GM19324 (cell line): ENCODE results near the gene EYS.
"Not testable (repeated sequence)": the region's sequence is repeated elsewhere in the genome, so short reads cannot be mapped to it uniquely, and the experiment has no call there.

ENCODE experiments used
- ATAC-seq: cut with Tn5 transposase; IDR thresholded peaks from one replicate; pipeline ENCODE4 v1.9.1; 2021; ENCODE audit warnings: mild to moderate bottlenecking, moderate library complexity; ENCODE audit not compliant: unreplicated experiment, low FRiP score

The EYS gene

DNA sequence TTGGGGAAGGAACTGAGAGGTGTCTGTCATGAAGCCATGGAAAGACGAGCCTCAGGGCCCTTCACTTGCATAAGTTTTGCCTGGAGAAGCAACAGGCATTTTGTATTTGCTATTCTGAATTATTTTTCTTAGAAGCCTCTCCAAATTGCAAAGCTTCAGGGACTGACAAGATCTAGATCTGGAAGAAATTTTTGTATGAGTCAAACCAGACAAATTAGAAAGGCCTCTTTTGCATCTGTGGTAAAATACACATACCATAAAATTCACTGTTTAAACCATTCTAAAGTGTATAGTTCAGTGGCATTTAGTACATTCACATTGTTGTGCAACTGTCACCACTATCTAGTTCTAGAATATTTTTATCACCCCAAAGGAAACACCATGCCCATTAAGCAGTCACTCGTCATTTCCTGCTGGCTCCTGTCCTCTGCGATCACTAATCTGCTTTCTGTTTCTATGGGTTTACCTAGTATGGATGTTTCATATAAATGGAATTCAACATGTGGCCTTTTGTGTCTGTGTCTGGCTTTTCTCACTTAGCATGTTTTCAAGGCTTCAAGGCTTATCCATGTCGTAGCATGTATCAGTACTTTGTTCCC lies 1802.3 kb downstream of the EYS start:
- no peak for ATAC-seq

DNA sequence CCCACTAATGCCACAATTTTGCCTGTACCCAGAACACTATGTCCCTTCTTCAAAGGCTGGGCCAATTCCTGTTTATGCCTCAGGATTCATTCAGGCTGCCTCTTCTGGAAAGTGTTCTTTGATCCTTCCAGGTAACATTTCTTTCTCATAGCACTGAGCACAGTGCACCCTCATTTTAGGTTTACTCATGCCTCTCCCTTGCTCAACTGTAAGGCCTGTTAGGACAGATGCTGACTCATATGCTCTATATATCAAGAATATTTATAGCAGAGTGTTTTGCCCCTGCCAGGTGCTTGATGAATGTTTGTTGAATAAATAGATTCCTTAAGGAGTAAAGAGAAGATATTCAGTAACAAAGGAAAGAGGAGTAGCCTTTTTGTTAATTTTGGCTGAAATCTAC lies 1807.5 kb downstream of the EYS start:
- ATAC-seq = no peak

DNA sequence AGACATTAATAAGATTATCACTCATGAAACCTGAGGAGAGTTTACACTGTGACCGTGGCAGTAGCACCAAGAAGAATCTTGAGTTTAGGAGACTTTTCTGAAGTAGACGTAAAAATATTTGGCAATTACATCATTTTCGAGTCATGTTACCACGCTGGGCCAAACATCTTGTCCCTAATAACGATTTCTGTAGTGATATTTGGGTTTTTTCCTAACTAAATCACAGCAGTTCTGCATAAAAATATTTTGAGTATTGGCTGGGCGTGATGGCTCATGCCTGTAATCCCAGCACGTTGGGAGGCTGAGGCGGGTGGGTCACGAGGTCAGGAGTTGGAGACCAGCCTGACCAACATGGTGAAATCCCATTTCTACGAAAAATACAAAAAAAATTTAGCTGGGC lies 1809.1 kb downstream of the EYS start:
- no peak for ATAC-seq

DNA sequence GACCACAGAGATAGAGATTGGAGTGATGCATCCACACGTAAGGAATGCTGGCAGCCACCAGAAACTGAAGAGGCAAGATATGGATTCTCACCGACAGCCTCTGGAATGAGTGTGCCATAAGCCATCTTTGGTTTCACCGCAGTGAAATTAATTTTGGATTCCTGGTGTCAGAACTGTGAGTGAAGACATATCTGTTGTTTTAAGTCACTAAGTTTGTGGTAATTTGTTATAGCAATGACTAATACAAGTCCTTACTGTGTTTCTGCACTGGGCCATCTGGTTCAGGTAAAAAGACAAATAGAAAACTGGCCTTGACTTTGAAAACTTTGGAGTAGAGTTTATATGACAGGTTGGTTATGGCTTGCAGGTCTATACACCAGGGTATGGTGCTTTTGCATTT lies 1809.6 kb downstream of the EYS start:
- ATAC-seq = no peak

DNA sequence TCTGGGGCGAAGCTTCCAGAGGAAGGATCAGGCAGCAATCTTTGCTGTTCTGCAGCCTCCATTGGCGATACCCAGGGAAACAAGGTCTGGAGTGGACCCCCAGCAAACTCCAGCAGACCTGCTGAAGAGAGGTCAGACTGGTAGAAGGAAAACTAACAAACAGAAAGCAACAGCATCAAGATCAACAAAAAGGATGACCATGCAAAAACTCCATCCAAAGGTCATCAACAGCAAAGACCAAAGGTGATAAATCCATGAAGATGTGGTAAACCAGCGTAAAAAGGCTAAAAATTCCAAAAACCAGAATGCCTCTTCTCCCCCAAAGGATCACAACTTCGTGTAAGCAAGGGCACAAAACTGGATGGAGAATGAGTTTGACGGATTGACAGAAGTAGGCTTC lies 1818.6 kb downstream of the EYS start:
- ATAC-seq = no peak

DNA sequence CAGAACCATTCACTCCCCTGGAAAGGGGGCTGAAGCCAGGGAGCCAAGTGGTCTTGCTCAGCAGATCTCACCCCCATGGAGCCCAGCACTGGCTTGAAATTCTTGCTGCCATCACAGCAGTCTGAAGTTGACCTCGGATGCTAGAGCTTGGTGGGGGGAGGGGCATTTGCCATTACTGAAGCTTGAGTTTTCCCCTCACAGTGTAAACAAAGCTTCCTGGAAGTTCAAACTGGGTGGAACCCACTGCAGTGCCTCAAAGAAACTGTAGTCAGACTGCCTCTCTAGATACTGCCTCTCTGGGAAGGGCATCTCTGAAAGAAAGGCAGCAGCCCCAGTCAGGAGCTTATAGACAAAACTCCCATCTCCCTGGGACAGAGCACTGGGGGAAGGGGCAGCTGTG lies 1819.2 kb downstream of the EYS start:
- ATAC-seq = not testable (repeated sequence)

DNA sequence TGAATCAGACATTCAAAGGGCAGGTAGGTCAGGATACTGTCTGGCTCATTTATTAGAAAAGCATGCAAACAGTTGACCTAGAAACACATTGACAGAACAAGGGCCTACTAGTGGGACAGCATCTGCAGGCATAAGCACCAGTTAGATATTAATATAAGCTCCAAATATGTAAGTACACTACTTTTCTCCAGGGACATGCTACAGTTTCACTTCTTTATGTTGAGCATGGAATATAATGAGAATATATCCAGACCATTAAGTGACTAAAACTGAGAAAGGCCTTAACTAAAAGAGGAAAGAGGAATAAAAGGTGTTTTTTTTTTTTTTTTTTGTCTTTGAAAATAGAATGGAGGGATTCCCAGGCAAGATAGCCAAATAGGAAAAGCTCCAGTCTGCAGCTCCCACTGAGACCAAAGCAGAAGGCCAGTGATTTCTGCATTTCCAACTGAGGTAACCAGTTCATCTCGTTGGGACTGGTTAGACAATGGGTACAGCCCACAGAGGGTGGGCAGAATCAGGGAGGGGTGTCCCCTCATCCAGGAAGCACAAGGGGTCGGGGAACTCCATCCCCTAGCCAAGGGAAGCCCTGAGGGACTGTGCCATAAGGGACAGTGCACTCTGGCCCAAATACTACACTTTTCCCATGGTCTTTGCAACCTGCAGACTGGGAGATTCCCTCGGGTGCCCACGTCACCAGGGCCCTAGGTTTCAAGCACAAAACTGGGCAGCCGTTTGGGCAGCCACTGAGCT lies 1819.8 kb downstream of the EYS start:
- ATAC-seq = no peak

DNA sequence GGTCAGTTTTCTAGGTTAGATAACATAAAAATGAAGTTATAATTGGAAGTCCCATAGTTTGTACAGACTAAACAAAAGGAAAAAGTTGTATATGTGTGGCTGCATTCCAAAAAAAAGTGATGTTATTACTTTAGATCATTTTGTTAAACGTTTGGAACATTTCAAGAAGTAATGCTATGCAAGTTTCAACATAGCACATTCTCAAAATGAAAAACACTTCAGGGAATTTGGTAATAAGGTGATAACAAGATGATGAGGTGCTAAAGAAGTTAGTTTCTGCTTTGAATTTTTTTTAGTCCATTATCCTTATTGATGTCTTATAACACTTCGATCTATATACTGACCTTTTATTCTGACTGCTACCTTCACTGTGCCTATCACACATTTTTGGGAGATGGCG lies 1820.7 kb downstream of the EYS start:
- ATAC-seq = no peak

DNA sequence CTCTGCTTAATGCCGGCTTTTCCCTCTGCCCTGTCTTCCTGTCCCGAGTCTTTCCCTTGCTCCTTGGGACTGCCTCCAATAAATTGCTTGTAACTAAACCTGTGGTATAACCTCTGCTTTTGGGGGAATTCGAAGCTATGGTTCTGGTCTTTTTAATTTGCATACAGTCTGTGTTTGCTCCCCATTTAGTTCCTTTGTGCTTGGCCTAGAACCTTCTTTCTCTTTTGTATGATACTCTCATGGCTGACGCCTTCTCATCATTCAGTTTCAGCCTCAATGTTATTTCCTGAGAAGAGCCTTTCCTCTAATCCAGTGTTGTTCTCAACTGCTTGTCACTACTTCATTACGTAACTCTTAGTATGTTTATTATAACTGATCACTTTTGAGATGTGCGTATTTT lies 1823.4 kb downstream of the EYS start:
- ATAC-seq = peak; percentile 75

DNA sequence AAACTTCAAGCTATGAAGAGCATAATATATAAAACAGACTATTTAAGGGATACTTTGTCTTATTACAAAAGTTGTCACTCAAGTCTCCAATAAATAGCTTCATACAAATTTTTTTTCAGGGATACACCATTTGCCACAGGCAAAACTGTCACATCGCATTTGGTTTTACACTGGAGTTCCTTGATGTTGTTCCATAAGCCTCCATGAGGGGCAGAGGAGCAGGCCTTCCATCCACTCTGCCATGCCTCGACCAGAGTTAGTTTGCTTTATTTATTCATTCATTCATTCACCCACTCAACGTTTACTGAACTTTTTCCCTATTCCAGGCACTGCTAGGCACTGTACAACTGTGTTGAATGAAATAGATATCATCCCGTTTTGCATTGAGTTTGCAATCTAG lies 1824.8 kb downstream of the EYS start:
- ATAC-seq = no peak

DNA sequence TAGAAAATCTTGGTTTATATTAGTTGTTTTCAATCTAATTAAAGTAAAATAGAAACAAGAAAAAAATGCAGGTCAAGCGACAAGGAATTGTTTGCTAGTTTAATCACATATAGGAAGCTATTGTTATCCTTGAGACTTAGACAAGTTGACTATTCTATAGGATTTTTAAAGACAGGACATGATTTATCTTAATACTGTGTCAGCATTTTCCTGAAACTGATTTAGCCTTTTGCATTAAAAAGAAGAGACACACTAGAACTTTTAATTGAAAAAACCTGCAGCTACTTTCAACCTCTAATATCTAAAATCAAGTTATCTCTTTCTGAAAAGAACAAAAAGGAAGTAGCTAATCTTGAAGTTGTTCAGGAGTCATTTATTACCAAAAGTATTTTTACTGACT lies 1825.2 kb downstream of the EYS start:
- no peak for ATAC-seq

DNA sequence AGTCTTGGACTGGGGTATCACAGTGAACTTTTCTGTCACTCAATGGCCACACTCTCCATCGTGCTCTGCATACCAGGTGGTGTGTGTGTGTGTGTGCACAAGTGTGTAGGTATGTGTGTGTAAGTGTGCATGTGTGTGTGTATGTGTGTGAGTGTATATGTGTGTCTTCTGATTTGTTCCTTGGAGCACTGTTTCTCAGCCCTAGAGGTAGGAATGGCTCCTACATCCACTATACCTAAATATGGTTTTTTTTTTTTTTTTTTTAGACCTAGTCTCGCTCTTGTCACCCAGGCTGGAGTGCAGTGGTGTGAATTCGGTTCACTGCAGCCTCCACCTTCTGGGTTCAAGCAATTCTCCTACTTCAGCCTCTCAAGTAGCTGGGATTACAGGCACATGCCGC lies 1834.8 kb downstream of the EYS start:
- no peak for ATAC-seq

DNA sequence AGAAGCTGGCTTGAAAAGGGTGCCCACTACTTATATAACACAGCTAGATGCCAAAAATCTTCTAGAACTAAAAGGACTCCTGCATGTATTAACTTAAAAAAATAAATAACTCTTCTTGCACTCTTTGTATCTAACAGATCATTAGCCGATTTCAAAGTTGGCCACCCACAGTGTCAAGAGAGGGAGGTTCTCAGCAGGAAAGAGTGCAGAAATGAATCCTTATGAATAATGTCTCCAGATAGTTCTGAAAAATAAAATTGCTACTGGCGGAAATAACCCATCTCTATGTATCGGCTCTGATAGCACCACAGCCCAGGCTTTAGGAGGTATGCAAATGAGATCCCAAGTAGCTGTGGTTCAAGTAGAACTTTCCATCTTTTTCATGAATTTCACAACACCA lies 1838.7 kb downstream of the EYS start:
- ATAC-seq = no peak

DNA sequence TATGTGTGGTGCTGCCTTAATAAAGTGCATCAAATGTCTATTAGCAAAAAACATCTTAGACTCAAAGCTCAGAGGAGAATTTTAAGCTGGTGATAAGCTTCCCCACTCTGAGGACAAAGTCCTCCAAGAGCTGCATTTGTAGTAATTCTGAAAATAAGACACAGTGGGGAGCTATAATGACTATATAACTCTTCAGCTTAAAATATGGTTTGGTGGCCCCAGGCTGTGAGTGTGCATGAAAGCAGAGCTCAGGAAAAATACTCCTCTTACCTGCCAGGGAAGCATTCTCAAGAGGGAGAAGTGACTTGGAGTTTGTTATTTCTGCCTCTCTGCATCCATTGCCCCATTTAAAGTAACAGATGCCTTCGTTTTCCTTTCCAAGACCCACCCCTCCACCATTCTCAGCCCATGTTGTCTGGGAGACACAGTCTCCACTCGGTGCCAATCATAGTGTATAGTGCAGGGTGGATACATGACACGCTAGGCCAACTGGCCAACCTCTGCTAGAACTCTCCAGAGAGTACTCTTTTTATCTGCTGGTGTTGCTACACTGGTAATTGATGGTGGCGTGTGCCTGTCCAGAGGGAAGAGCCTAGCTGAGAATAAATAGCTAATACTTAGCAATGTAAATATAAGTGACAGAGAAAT lies 1842.2 kb downstream of the EYS start:
- no peak for ATAC-seq

DNA sequence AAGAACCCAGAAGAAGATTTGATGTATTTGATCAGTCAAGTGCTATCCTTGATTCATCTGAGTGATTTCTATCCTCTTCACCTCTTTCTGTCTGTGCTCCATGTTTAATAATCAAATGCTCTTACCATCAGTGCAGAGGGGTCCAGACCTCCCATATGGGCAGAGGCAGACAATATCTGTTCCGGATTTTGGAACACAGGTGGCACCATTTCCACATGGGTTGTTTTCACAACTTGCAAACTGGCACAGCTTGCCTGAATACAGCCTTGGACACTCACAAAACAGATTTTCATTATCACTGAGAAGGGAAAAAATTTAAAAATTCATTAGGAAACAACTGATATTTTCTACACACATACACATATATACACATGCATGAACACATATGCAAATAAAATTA lies 1843.0 kb downstream of the EYS start:
- ATAC-seq = no peak

DNA sequence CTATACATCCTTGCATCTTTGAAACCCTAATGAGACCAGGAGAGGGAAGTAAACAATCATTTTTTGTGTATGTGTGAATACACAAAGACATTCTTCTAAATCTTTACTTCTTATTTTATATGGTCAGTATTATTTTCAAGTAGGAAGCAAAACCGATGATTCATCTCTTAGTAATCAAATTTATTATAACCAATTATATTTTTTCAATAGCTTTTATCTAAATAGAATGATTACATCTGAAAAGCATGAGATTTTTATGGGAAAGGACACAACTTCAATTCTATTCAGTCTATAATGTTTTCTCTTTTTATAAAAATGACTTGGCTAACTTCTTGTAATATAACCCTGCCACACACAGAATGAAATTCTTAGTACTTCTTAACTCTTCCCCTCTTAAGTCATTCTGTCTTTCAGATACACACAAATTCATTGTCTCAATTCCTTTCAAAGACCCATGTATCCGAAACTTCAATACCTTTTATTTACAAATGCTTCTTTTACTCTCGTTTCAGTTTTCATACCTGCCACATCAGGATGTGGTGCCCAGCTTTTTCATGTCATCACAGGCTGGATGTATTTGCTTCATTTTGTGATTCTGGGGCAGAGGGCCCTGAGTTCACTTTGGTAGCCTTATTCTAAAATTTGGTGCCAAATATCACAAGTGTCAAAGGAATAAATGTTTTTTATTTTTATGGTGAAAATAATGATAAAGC lies 1844.4 kb downstream of the EYS start:
- ATAC-seq = no peak

DNA sequence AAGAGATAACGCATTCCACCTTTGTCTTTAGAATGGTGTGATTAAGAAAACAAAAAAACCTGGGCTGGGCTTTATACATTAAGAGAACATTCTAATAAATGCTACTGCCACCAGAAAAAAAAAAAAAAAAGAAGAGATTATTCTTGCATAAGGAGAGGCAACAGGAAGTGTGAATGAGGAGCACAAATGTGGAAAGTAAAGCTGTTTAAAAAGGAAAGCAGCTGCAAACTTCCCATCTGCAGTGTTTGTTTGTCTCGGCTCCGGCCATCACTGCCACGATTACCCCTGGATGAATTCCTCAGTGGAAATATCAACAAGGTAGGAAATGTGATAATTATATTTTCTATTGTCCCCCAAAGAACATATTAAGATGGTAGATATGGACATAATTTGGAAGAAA lies 1847.5 kb downstream of the EYS start:
- ATAC-seq = no peak

DNA sequence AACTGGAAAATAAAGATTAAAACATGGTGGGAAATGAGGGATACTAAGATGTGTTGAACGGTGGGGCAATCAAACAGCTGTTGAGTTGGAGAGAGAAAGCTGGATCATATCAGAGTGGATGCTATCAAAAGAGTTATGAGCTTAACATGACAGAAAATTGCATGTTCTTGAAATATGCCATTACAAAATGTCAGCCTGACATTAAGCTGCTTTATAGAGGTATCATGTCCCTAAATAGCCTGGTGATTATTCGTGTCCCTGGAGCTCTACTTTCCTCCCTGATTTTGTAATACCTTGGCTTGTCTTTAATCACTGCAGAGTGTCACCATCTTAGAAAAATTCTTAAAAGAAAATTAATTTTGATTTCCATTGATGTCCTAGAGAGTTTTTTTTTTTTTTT lies 1848.3 kb downstream of the EYS start:
- ATAC-seq = no peak

DNA sequence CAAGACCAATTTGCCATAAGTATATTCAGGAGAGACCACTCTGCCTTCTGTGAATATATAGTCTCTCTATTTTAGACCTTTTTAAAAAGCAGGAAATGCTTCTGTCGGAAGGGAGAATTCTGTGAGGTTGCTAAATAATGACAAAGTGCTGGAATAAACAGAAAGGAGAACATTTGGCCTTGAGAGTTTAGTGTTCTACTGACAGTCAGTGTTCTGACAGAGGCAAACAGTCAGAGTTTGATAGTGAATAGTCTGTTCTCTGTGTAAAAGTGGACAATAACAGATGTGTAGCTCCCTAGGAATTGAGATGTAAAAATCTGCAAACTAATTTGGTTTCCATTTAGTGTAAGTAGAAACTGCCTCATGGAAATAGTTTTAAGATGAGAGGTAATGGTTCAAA lies 1850.8 kb downstream of the EYS start:
- ATAC-seq = no peak

DNA sequence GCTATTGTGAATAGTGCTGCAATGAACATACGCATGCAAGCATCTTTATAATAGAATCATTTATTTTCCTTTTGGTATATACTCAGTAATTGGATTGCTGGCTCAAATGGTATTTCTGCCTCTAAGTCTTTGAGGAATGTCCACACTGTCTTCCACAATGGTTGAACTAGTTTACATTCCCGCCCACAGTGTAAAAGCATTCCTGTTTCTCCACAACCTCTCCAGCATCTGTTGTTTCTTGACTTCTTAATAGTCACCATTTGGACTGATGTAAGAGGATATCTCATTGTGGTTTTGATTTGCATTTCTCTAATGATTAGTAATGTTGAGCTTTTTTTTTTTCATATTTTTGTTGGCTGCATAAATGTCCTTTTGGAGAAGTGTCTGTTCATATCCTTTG lies 1862.7 kb downstream of the EYS start:
- ATAC-seq = no peak

DNA sequence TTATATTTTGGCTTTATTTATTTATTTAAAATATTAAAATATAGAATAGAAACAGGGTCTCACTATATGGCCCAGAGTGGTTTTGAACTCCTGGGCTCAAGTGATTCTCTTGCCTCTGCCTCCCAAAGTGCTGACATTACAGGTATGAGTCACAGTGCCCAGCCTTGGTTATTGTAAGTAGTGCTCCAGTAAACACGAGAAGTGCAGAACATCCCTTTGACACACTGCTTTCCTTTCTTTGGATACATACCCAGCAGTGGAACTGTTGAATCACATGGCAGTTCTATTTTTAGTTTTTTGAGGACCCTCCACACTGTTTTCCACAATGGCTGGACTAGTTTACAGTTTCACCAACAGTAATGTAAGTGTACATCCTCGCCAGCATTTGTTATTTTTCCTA lies 1867.5 kb downstream of the EYS start:
- ATAC-seq = no peak
